Measurements from ENCODE around the gene NRL. TPM values are rescaled to one million over a fixed set of nuclear protein-coding genes. Genes with fewer than 3 reads are reported as not detected.

NRL gene
- total RNA-seq, 1 donor from 2014 or later, result 1.6 TPM

Small RNAs within 50 kb of the gene (microRNA-seq; reads per million reads assigned to microRNA genes)
- not detected for gene MIR7703 (ENCODE audit: borderline number of aligned reads)

Other genes with a start within 250 kb of the NRL start
- 19.2 TPM for gene DHRS4, start 161.2 kb downstream of the NRL start, total RNA-seq
- gene DHRS4L2, start 126.0 kb downstream of the NRL start, total RNA-seq, result 18.9 TPM
- 0.61 TPM for gene CARMIL3, start 62.9 kb downstream of the NRL start, total RNA-seq
- gene CPNE6, start 43.4 kb downstream of the NRL start, total RNA-seq, result not detected
- gene PCK2, start 20.6 kb downstream of the NRL start, total RNA-seq, result 39.1 TPM
- gene DCAF11, start 172 bp downstream of the NRL start, total RNA-seq, result 31.7 TPM
- gene FITM1, start 15.7 kb upstream of the NRL start, total RNA-seq, result 0.58 TPM
- gene PSME1, start 21.2 kb upstream of the NRL start, total RNA-seq, result 121 TPM
- 15.5 TPM for gene EMC9, start 26.6 kb upstream of the NRL start, total RNA-seq
- 113 TPM for gene PSME2, start 31.7 kb upstream of the NRL start, total RNA-seq
- 60.0 TPM for gene RNF31, start 32.5 kb upstream of the NRL start, total RNA-seq
- gene IRF9, start 46.3 kb upstream of the NRL start, total RNA-seq, result 102 TPM
- gene REC8, start 57.1 kb upstream of the NRL start, total RNA-seq, result 31.5 TPM
- 46.3 TPM for gene IPO4, start 73.9 kb upstream of the NRL start, total RNA-seq
- 51.0 TPM for gene TM9SF1, start 80.5 kb upstream of the NRL start, total RNA-seq
- gene TSSK4, start 90.7 kb upstream of the NRL start, total RNA-seq, result not detected
- gene CHMP4A, start 98.5 kb upstream of the NRL start, total RNA-seq, result 58.7 TPM
- gene MDP1, start 101.1 kb upstream of the NRL start, total RNA-seq, result 10.3 TPM
- 169 TPM for gene NEDD8, start 117.4 kb upstream of the NRL start, total RNA-seq
- 46.5 TPM for gene GMPR2, start 118.0 kb upstream of the NRL start, total RNA-seq
- gene TINF2, start 127.7 kb upstream of the NRL start, total RNA-seq, result 73.3 TPM
- 0.77 TPM for gene TGM1, start 148.2 kb upstream of the NRL start, total RNA-seq
- 17.0 TPM for gene RABGGTA, start 156.6 kb upstream of the NRL start, total RNA-seq
- 19.0 TPM for gene DHRS1, start 184.8 kb upstream of the NRL start, total RNA-seq
- 23.4 TPM for gene NOP9, start 184.9 kb upstream of the NRL start, total RNA-seq
- gene CIDEB, start 193.0 kb upstream of the NRL start, total RNA-seq, result 19.1 TPM
- gene LTB4R2, start 195.2 kb upstream of the NRL start, total RNA-seq, result 7.2 TPM
- gene LTB4R, start 196.6 kb upstream of the NRL start, total RNA-seq, result 11.9 TPM
- 59.6 TPM for gene ADCY4, start 220.1 kb upstream of the NRL start, total RNA-seq
- 12.7 TPM for gene RIPK3, start 225.0 kb upstream of the NRL start, total RNA-seq

All from mesenteric fat pad (tissue), 1 donor.